Measurements from ENCODE around the gene TMEM26.

TMEM26 gene

DNA sequence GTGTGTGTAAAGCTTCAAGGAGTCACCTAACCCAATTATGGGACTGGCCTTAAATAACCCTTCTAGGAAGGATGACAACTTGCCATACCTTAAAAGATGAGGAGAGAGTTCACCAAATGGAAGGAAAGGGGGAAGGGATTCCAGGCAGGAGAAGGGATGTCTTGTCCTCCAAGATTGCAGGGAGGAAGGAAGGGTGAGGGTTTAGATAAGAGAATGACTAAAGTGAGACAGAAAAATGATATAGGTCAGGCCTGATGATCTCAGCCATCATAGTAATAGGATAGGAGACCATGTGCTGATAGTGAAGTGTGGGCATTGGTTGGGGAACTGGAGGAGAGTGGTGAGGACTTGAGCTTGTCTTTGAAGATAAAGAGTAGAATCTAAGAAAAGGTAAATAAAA lies 7.7 kb upstream of the TMEM26 start:
- no peak for DNase-seq (ENCODE audit: low read depth in 2 of 2)

DNA sequence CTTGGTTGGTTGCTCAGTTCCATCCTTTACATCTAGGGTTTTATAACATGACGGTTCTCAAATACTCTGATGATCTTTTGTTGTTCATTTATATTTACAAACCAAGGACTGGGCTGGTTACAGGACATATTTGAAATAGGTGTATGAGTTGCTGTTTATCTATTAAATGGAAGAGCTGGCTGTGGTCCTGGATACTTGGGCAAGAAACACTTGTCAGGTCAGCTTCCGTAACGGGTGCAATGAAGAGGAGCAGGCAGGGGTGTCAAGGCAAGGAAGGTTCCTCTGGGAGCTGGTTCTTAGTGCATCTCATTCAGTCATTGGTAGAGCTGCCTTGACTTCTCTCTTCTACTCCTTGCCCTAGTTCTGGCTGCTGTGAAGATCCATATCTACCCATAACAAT lies 4.8 kb upstream of the TMEM26 start:
- no peak for DNase-seq (ENCODE audit: low read depth in 2 of 2)

- no peak for DNase-seq (ENCODE audit: low read depth in 2 of 2)
These were observed 3.1 kb upstream of the TMEM26 start for GRCh38 chr10:61456095-61456789.

DNA sequence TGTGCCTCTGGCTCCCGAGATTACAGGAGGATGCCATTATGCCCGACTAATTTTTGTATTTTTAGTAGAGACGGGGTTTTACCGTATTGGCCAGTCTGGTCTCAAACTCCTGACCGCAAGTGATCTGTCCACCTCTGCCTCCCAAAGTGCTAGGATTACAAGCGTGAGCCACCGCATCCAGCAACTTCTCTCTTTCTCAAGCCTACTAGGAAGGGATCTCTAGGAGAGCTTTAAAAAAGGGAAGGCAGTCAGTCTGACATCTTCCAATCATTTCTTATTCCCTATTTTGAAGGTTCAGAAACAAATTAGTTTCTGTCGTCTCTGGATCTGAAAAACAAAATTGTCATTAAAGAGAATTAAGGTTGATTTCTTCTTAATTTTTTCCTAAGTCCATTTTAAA lies 2.5 kb upstream of the TMEM26 start:
- DNase-seq (ENCODE audit: low read depth in 2 of 2): no peak

DNA sequence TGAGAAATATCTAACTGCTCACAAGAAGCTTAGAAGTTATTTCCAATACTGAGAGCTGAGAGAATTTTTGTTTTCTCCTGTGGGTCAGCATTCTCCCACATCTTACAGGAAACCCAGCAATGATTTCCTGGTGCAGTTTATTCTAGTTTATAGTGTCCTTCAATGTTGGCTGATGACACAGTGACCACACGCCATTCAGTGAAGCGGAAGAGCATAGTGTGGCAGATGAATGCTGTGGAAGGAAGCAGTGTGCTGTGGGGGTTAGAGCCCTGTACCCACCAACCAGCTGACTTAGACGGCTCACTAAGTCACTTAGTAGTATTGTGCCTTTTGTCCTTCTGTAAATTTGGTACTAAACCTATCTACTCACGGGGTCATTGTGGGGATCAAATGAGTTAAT lies 1.4 kb upstream of the TMEM26 start:
- no peak for DNase-seq (ENCODE audit: low read depth in 2 of 2)

GRCh38 chr10:61452151-61452651 lies 980 bp downstream of the TMEM26 start:
- no peak for DNase-seq (ENCODE audit: low read depth in 2 of 2)

GRCh38 chr10:61451357-61451756 lies 1.8 kb downstream of the TMEM26 start:
- DNase-seq (ENCODE audit: low read depth in 2 of 2): no peak

DNA sequence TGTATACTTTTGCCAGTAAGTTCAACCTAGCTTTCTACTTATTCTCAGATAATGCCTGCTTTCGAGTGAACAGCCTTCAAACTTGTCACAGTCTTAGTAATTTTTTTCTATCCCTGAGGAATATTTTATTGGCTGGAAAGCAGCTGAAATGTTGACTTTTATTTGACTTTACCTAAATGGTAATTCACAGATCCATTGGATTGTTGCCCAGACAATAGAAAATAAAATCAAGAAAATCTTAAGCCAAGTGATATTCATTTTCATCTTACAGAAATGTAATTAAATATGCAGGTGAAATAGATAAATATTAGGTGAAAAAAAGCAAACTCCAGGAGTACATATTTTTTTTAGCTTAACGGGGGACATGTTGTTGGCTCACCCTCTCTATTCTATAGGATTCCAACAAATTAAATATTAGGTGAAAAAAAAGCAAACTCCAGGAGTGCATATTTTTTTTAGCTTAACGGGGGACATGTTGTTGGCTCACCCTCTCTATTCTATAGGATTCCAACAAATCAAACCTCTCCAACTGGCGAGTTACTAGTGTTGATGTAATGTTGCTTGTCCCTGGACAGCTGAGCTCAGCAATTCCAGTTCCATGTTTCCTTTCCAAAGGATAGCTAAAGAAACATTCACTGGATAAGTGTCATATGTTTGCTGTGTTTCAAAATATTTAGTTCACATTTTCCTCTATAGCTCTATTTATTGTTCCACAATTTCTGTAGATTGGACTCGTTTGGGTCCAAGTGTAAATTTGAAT lies 4.2 kb downstream of the TMEM26 start:
- no peak for DNase-seq (ENCODE audit: low read depth in 2 of 2)

- no peak for DNase-seq (ENCODE audit: low read depth in 2 of 2)
These were observed 5.1 kb downstream of the TMEM26 start for GRCh38 chr10:61448091-61448490.

DNA sequence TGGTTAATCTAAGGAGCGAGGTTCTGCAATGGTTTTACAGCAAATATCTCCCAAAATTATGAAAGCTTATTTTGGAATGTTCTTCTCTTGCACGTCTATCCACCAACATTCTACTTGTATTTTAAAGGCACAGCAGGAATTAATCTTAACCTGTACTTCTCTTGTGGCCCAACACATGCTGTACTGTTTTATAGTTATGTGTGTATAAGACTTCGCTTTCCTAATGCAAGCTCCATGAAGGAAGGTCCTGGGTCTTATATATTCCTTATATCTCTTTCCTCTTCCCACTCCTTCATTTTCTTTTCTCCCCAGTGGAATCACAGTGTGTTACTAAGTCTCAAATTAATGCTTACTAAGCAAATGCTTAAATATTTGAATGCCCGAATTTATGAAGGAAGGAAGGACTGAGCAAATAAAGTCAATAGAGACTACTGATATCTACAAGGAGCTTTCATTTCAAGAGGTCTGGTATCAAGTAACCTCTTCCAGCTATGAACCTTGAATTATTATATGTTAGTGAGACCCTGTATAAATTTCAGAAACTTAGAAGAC lies 14.0 kb downstream of the TMEM26 start:
- DNase-seq (ENCODE audit: low read depth in 2 of 2): no peak

DNA sequence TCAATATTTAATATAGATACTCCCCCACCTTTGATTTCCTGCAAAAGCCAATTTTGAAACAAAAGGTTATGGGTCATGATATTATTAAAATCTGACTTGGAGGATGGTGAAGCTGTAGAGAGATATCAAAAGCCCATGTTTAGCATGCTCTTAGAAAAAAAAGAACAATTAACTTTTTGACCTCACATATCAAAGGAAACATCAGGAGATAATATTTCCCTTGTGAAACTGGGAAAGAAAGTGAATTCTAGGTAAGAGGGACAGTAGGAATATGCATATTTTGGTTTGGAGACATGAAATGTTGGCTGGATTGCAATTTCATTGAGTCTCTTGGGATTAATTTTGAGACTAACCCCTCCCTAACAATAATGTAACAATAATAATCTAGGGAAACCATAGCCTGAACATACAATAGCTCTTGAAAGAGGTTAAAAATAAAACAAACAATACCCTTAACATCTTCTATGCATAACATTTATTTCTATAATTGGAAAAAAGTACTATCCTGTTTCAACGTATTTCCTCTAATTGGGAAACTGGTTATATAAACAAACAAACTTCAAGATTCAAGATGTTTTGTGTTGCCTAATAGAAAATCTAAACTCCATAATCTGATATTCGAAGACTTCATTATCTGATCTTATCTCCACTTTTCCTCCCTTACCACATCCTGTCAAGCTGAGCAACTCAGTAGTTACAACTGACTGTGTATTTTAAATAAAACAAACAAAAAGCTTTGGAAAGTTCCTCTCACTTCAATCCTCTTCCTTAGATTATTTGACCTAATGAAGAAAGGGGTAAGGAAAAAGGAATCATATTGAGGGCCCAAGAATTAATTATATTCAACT lies 14.8 kb downstream of the TMEM26 start:
- DNase-seq (ENCODE audit: low read depth in 2 of 2): no peak

DNA sequence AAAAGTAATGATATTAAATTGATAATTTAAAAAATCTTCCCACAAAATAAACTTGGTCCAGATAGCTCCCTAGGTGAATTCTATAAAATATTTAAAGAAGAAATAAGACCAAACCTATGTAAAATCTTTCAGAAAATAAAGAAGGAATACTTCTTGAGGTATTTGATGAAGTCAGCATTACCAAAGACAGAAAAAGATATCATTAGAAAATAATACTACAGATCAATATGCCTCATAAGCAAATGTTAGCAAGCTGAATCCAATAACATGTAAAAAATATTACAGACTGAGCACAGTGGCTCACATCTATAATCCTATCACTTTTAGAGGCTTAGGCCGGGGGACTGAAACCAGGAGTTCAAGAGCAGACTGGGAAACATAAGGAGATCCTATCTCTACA lies 30.0 kb downstream of the TMEM26 start:
- no peak for DNase-seq (ENCODE audit: low read depth in 2 of 2)

DNA sequence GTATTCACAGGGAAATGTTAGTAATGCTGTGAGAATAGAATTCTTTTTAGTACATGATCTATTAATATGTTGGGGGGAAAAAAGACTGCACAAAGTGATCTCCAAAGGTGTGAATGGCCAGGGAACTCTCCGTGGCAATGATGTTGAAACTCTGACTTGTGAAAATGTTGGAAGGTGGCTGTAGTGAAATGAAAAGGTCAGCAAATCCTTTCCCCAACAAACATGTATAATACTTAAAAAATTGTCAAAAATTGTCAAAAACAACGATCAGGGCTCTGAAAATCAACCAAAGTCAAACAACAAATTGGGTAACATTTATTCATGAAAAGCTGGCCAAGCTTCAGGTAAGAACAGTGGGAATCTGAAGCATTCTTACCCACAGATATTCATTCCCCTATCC lies 35.5 kb downstream of the TMEM26 start:
- DNase-seq (ENCODE audit: low read depth in 2 of 2): no peak

GRCh38 chr10:61415824-61416223 lies 37.4 kb downstream of the TMEM26 start:
- no peak for DNase-seq (ENCODE audit: low read depth in 2 of 2)

GRCh38 chr10:61411706-61412105 lies 41.5 kb downstream of the TMEM26 start:
- no peak for DNase-seq (ENCODE audit: low read depth in 2 of 2)

DNA sequence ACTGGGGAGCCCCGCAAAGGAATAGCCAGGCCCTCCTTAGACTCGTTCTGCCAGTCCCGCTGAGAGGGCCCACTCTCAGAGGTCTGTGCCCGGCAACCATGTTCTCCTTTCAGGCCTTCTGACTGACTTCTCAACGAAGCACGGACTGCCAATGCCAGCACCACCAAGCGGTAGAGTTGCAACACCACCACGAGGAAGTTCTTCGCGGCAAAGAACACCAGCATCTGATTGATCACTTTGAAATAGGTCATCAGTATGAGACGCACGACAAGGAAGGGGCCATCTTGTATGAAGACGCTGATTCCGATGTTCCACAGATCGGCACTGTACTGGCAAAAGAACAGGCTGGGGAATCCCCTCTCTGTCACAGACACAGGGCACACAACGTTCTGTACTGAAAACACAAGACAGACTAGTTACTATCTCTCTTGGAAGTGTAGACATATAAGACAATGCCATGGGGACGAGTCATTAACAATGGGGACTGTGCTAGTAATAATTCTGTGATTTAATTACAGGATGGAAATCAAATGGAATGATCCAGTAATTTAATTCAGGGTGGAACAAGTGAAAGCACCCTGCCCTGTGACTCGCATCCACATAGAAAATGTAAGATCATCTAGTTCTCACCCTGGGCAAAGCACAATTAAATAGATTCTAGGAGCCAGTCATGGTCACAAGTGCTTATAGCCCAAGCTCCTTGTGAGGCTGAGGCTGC lies 42.7 kb downstream of the TMEM26 start:
- DNase-seq (ENCODE audit: low read depth in 2 of 2): no peak

DNA sequence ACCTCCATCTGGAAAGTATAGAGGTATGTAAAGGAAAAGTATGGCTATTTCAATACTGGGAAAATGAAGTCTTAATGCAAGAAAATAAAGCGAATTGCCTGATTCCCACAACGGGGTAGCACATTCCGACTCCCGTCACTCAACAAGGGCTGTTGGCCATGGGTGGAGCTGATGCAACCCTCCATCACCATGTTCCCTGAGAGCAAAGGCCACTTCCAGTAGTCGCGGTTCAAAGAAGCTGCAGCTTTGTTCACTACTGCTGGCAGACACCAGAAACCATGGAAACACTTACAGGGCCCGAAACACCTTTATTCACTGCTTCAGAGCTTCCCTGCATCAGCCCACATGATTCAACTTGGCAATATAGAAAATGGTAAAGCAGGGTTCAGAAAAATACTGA lies 44.0 kb downstream of the TMEM26 start:
- DNase-seq (ENCODE audit: low read depth in 2 of 2): no peak

GRCh38 chr10:61408105-61408504 lies 45.1 kb downstream of the TMEM26 start:
- no peak for DNase-seq (ENCODE audit: low read depth in 2 of 2)

DNA sequence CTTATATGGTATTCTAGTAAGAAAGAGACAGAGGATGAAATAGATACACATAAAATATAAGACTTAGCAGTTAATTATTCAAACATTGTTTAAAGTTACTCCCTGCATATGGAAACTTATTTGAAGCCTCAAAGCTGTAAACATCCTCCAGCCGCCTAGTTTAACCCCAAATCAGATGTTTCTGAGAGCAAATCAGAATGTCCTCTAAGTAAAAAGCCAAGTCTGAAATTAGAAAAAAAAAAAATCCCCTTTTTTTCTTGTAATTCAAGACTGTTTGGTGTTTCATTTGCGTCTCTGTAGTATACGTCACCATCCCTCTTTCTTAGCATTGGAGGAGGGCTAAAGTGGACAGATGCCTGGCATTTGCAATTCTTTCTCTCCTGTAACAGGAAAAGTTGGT lies 46.4 kb downstream of the TMEM26 start:
- DNase-seq (ENCODE audit: low read depth in 2 of 2): no peak

- no peak for DNase-seq (ENCODE audit: low read depth in 2 of 2)
These were observed 46.9 kb downstream of the TMEM26 start for GRCh38 chr10:61406242-61406641.

- no peak for DNase-seq (ENCODE audit: low read depth in 2 of 2)
These were observed 48.4 kb downstream of the TMEM26 start for GRCh38 chr10:61404751-61405150.

Data from stimulated activated CD8-positive, alpha-beta memory T cell treated with anti-CD3 and anti-CD28 coated beads, Interleukin-15, amount 100 ng/mL, for 4 hours (primary cell).